ENCODE data around the gene ANKRD13B. TPM values are rescaled to one million over a fixed set of nuclear protein-coding genes. Genes with fewer than 3 reads are reported as not detected.

Gene ANKRD13B
- total RNA-seq, 2 donors from 2014 or later: 2.7 to 30.0 TPM

- Histone ChIP-seq H3K27ac (no peak overlapping the region), H3K4me1 (replicated peaks) (no peaks in the 10 kb centered on the region), H3K36me3 (peaks cover 7 to 23% of the 10 kb centered on the region in 2 donors), H3K27me3 (replicated peaks; ENCODE audit: insufficient read depth) (no peaks in the 10 kb centered on the region), H3K9me3 (no peaks in the 10 kb centered on the region), H3K4me3 (no peak overlapping the region)
- 71% methylated on average over 20 of the region's 22 CpGs for WGBS
- intact Hi-C loops (cut with DNase I): no loop called here
- DNase-seq (ENCODE audit: low spot score): no peak
- no peak for TF ChIP-seq POLR2AphosphoS5 (IDR thresholded peaks at IDR 0.05)
- TF ChIP-seq POLR2A (IDR thresholded peaks at IDR 0.05): no peak
- no peak for TF ChIP-seq CTCF (IDR thresholded peaks at IDR 0.05)
These were observed 15.3 kb upstream of the ANKRD13B start for GRCh38 chr17:29577385-29578211.

DNA sequence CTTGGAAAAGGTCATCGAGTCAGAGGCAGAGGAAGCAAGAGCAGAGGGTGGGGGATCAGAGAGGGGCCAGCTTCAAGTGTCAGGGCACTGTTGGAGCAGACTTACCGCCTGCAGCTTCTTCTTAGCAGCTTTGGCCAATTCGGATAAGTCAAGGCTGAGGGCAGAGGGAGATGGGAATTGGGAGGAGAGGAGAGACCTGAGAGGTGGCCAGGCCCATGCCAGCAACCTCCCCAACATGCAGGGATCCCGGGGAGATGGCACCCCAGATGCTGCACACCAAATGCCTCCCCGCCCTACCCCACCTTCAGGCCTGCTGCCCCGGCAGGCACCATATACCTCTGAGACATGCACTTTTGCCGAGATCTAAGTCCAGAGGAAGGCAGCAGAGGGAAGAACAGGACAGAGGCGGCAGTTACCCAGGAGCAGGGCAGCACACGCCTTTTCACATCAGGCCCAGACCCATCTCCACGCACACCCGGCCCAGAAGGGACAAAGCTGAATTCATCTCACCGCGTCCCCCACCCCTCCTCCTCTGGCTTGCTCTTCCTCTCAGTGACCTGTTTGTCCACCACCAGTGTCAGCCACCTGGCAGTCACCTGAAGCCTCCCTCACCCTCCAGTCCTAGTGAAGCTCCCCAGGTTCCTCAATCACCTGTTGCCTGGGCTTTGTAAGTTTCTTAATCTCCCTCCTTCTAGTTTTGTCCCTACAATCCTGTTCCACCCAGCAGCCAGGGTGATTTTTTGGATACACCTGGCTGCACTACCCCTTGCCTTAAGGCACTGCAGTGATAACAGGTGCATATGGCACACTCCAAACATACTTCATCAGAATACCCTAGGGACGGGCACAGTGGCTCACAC is 14.1 kb upstream of the ANKRD13B start:
- TF ChIP-seq POLR2AphosphoS5 (IDR thresholded peaks at IDR 0.05) (no peak), CTCF (IDR thresholded peaks at IDR 0.05) (no peak), POLR2A (IDR thresholded peaks at IDR 0.05) (no peak)
- H3K4me3 ChIP-seq: no peak overlapping the region
- peaks cover 7 to 23% of the 10 kb centered on the region in 2 donors for H3K36me3 ChIP-seq
- H3K9me3 ChIP-seq: no peaks in the 10 kb centered on the region
- DNase-seq (ENCODE audit: low spot score): no peak
- intact Hi-C loops (cut with DNase I): no loop called here
- 91% methylated on average over 14 of the region's 14 CpGs for WGBS
- no peaks in the 10 kb centered on the region for H3K4me1 ChIP-seq (replicated peaks)
- H3K27me3 ChIP-seq (replicated peaks; ENCODE audit: insufficient read depth): no peaks in the 10 kb centered on the region
- no peak overlapping the region for H3K27ac ChIP-seq

GRCh38 chr17:29579866-29580771 is 12.8 kb upstream of the ANKRD13B start:
- Histone ChIP-seq H3K4me1 (replicated peaks) (no peaks in the 10 kb centered on the region), H3K4me3 (no peak overlapping the region), H3K27me3 (replicated peaks; ENCODE audit: insufficient read depth) (no peaks in the 10 kb centered on the region), H3K9me3 (no peaks in the 10 kb centered on the region), H3K36me3 (peaks cover 7 to 23% of the 10 kb centered on the region in 2 donors), H3K27ac (no peak overlapping the region)
- WGBS: 61% methylated on average over 15 of the region's 15 CpGs
- TF ChIP-seq POLR2A (IDR thresholded peaks at IDR 0.05) (no peak), POLR2AphosphoS5 (IDR thresholded peaks at IDR 0.05) (peak; percentile 83), CTCF (IDR thresholded peaks at IDR 0.05) (peak; percentile 78 to 97 (median 90))
- peak; percentile 85 for DNase-seq (ENCODE audit: low spot score)
- intact Hi-C loops (cut with DNase I): loop anchor here (5.0 to 10.0 kb wide), 2 partner anchors 197 to 525 kb away; no protein-coding TSS in a partner anchor

- WGBS: 55% methylated on average over 19 of the region's 20 CpGs
- DNase-seq (ENCODE audit: low spot score): peak; percentile 55
- Histone ChIP-seq H3K27ac (no peak overlapping the region), H3K27me3 (replicated peaks; ENCODE audit: insufficient read depth) (no peaks in the 10 kb centered on the region), H3K4me1 (replicated peaks) (no peaks in the 10 kb centered on the region), H3K4me3 (no peak overlapping the region), H3K36me3 (peaks cover 0 to 16% of the 10 kb centered on the region in 2 donors), H3K9me3 (no peaks in the 10 kb centered on the region)
- intact Hi-C loops (cut with DNase I): loop anchor here (5.0 to 10.0 kb wide), 2 partner anchors 196 to 523 kb away; no protein-coding TSS in a partner anchor
- TF ChIP-seq CTCF (IDR thresholded peaks at IDR 0.05): peak in 1 of 4 experiments; percentile 17
- TF ChIP-seq POLR2AphosphoS5 (IDR thresholded peaks at IDR 0.05): peak; percentile 31
- no peak for TF ChIP-seq POLR2A (IDR thresholded peaks at IDR 0.05)
These were observed 11.2 kb upstream of the ANKRD13B start for GRCh38 chr17:29581583-29582253.
